AG04450 (cell line): ENCODE measurements around the gene LRRK1. TPM values are rescaled to one million over a fixed set of nuclear protein-coding genes. Genes with fewer than 3 reads are reported as not detected.
"Not testable (repeated sequence)": the region's sequence is repeated elsewhere in the genome, so short reads cannot be mapped to it uniquely, and the experiment has no call there.

Experiments
- CTCF ChIA-PET: fragments of 300-600, 350-600 bp; formaldehyde crosslinking; extraction: SDS; loops from one replicate; lab custom pipeline; 2022; ENCODE audit warnings: antibody characterized with exemption, inconsistent platforms; lab: Charles Lee
- POLR2A ChIA-PET: fragments of 350-600 bp; formaldehyde crosslinking; extraction: SDS; loops from one replicate; lab custom pipeline; 2021; ENCODE audit warnings: antibody characterized with exemption, inconsistent platforms; lab: Yijun Ruan, JAX
- DNase-seq: peaks from one replicate; pipeline ENCODE4 v3.0.0-alpha.2; 2011; ENCODE audit warnings: low read depth, low spot score
- H3K27ac ChIP-seq: one replicate; pipeline ENCODE4 v1.5.1; 2012; ENCODE audit warnings: low read depth, low read length, control low read depth
- H3K27me3 ChIP-seq: one replicate; pipeline ENCODE4 v1.6.0; 2012; ENCODE audit warnings: low read length; ENCODE audit not compliant: control insufficient read depth, insufficient read depth
- H3K4me3 ChIP-seq: 2 replicates; pipeline ENCODE4 v1.5.1; 2011; ENCODE audit warnings: mild to moderate bottlenecking, low read depth, low read length, control low read depth
- H3K9me3 ChIP-seq: 2 replicates; pipeline ENCODE4 v1.5.1; 2012; ENCODE audit warnings: low read length; ENCODE audit not compliant: control insufficient read depth, insufficient read depth
- CTCF ChIP-seq: IDR thresholded peaks from 2 replicates; pipeline ENCODE4 v1.5.1; 2011; ENCODE audit warnings: low read depth, low read length, control low read depth, inconsistent platforms
- polyA plus RNA-seq: library from polyadenylated mRNA; depleted of rRNA; stranded (reverse); fragments of >200 nt; gene quantifications from 2 replicates; pipeline ENCODE4 v1.2.3, GENCODE V29; 2011

The LRRK1 gene
- polyA plus RNA-seq, 1 experiment: 5.6 TPM

GRCh38 chr15:101092156-101092866 lies 173.2 kb downstream of the LRRK1 start:
- Histone ChIP-seq H3K27ac (no peak overlapping the region), H3K9me3 (peaks cover 2% of the 10 kb centered on the region; the same call in 1 of the 2 replicates), H3K4me3 (no peak overlapping the region), H3K27me3 (no peaks in the 10 kb centered on the region)
- CTCF ChIA-PET: no interaction called here
- POLR2A ChIA-PET: interaction anchor here (0.6 kb wide), 1 partner anchor 25 kb away, joined by 3 read pairs; no protein-coding TSS in a partner anchor
- DNase-seq: no peak
- no peak for TF ChIP-seq CTCF

- H3K4me3 ChIP-seq: no peak overlapping the region
- H3K9me3 ChIP-seq: peaks cover 2% of the 10 kb centered on the region; the same call in 1 of the 2 replicates
- CTCF ChIA-PET: no interaction called here
- no peak overlapping the region for H3K27ac ChIP-seq
- POLR2A ChIA-PET: interaction anchor here (0.6 kb wide), 1 partner anchor 25 kb away, joined by 3 read pairs; no protein-coding TSS in a partner anchor
- TF ChIP-seq CTCF: no peak
- H3K27me3 ChIP-seq: no peaks in the 10 kb centered on the region
- DNase-seq: no peak
These were observed 173.7 kb downstream of the LRRK1 start for GRCh38 chr15:101092867-101093202.

GRCh38 chr15:101093958-101094357 lies 174.8 kb downstream of the LRRK1 start:
- no peak for DNase-seq
- peaks cover 2% of the 10 kb centered on the region; the same call in 1 of the 2 replicates for H3K9me3 ChIP-seq
- POLR2A ChIA-PET: no interaction called here
- TF ChIP-seq CTCF: no peak
- H3K4me3 ChIP-seq: no peak overlapping the region
- no peak overlapping the region for H3K27ac ChIP-seq
- CTCF ChIA-PET: no interaction called here
- H3K27me3 ChIP-seq: no peaks in the 10 kb centered on the region

- DNase-seq, H3K4me3 ChIP-seq, H3K27me3 ChIP-seq, CTCF ChIA-PET, H3K27ac ChIP-seq, POLR2A ChIA-PET, H3K9me3 ChIP-seq: not testable (repeated sequence)
These were observed 176.7 kb downstream of the LRRK1 start for GRCh38 chr15:101095796-101096406.

GRCh38 chr15:101097111-101097510 lies 178.0 kb downstream of the LRRK1 start:
- Histone ChIP-seq H3K27me3 (no peaks in the 10 kb centered on the region), H3K9me3 (peaks cover 16% of the 10 kb centered on the region), H3K4me3 (no peak overlapping the region), H3K27ac (no peak overlapping the region)
- DNase-seq: no peak
- ChIA-PET CTCF (no interaction called here), POLR2A (no interaction called here)
- TF ChIP-seq CTCF: no peak
